Hematopoietic multipotent progenitor cell treated with erythropoietin and hydrocortisone succinate and interleukin-3 and kit ligand, for 6 days (in vitro differentiated cells): ENCODE measurements around the gene ZNF525.
"Not testable (repeated sequence)": the region's sequence is repeated elsewhere in the genome, so short reads cannot be mapped to it uniquely, and the experiment has no call there.

Experiments used
- DNase-seq: peaks from one replicate; pipeline ENCODE4 v3.0.0-alpha.2; 2015

The ZNF525 gene

GRCh38 chr19:53395840-53396524 lies 30.5 kb downstream of the ZNF525 start:
- DNase-seq: not testable (repeated sequence)

- DNase-seq: peak; percentile 33
Observed at GRCh38 chr19:53396525-53396868, 31.0 kb downstream of the ZNF525 start.

- not testable (repeated sequence) for DNase-seq
Observed at GRCh38 chr19:53397918-53398317, 32.4 kb downstream of the ZNF525 start.

- no peak for DNase-seq
Observed at GRCh38 chr19:53409505-53410204, 44.1 kb downstream of the ZNF525 start.

- DNase-seq: not testable (repeated sequence)
Observed at GRCh38 chr19:53420520-53421315, 55.2 kb downstream of the ZNF525 start.

- no peak for DNase-seq
Observed at GRCh38 chr19:53422551-53422950, 57.0 kb downstream of the ZNF525 start.

GRCh38 chr19:53423074-53423473 lies 57.6 kb downstream of the ZNF525 start:
- not testable (repeated sequence) for DNase-seq

GRCh38 chr19:53423680-53424079 lies 58.2 kb downstream of the ZNF525 start:
- not testable (repeated sequence) for DNase-seq

GRCh38 chr19:53424968-53425597 lies 59.6 kb downstream of the ZNF525 start:
- peak; percentile 86 for DNase-seq

GRCh38 chr19:53431399-53432087 lies 66.0 kb downstream of the ZNF525 start, which contains the start of gene ZNF761:
Gene ZNF761, plus strand, starts transcription at chr19:53431984. Its CDS starts 15,285 bp downstream, at chr19:53447269.
- DNase-seq: peak; percentile 94

- DNase-seq: peak; percentile 27
Observed at GRCh38 chr19:53432088-53432661, 66.7 kb downstream of the ZNF525 start.
